NCI-H526 treated with DMSO at 0.1 percent for 48 hours (cell line): ENCODE measurements around the gene MGAT4C.
"Not testable (repeated sequence)": the region's sequence is repeated elsewhere in the genome, so short reads cannot be mapped to it uniquely, and the experiment has no call there.

Experiments used
- DNase-seq: peaks from one replicate; lab custom pipeline; 2025; lab: John Stamatoyannopoulos, UW

MGAT4C gene

GRCh38 chr12:86256163-86256562 lies at the start of gene MGAT4C:
MGAT4C (minus strand) TSS chr12:86256391.
- no peak for DNase-seq

- DNase-seq = not testable (repeated sequence)
Measured at GRCh38 chr12:86296396-86296795, 40.2 kb upstream of the MGAT4C start.

- DNase-seq = no peak
Measured at GRCh38 chr12:86293682-86294240, 37.6 kb upstream of the MGAT4C start.

GRCh38 chr12:86292480-86292879 lies 36.3 kb upstream of the MGAT4C start:
- DNase-seq = no peak

- DNase-seq = no peak
Measured at GRCh38 chr12:86290615-86291014, 34.4 kb upstream of the MGAT4C start.

- no peak for DNase-seq
Measured at GRCh38 chr12:86286119-86286518, 29.9 kb upstream of the MGAT4C start.

GRCh38 chr12:86283620-86284019 lies 27.4 kb upstream of the MGAT4C start:
- no peak for DNase-seq

- no peak for DNase-seq
Measured at GRCh38 chr12:86275356-86275755, 19.2 kb upstream of the MGAT4C start.

GRCh38 chr12:86265329-86265695 lies 9.1 kb upstream of the MGAT4C start:
- DNase-seq = no peak

GRCh38 chr12:86264451-86265328 lies 8.5 kb upstream of the MGAT4C start:
- DNase-seq = no peak

GRCh38 chr12:86261578-86261977 lies 5.4 kb upstream of the MGAT4C start:
- DNase-seq = no peak

- no peak for DNase-seq
Measured at GRCh38 chr12:86261142-86261541, 5.0 kb upstream of the MGAT4C start.

- no peak for DNase-seq
Measured at GRCh38 chr12:86260183-86260582, 4.0 kb upstream of the MGAT4C start.

- no peak for DNase-seq
Measured at GRCh38 chr12:86257134-86257533, 943 bp upstream of the MGAT4C start.

- DNase-seq = no peak
Measured at GRCh38 chr12:86254399-86255107, 1.6 kb downstream of the MGAT4C start.

GRCh38 chr12:86249851-86250250 lies 6.3 kb downstream of the MGAT4C start:
- no peak for DNase-seq

- DNase-seq = no peak
Measured at GRCh38 chr12:86249276-86249675, 6.9 kb downstream of the MGAT4C start.

- DNase-seq = no peak
Measured at GRCh38 chr12:86247871-86248270, 8.3 kb downstream of the MGAT4C start.

- DNase-seq = no peak
Measured at GRCh38 chr12:86241600-86241999, 14.6 kb downstream of the MGAT4C start.

GRCh38 chr12:86234316-86234855 lies 21.8 kb downstream of the MGAT4C start:
- no peak for DNase-seq

- DNase-seq = no peak
Measured at GRCh38 chr12:86233126-86233525, 23.1 kb downstream of the MGAT4C start.

GRCh38 chr12:86230516-86231146 lies 25.6 kb downstream of the MGAT4C start:
- no peak for DNase-seq
